ENCODE measurements around the gene COMMD8. TPM values are rescaled to one million over a fixed set of nuclear protein-coding genes. Genes with fewer than 3 reads are reported as not detected.

COMMD8 gene
- total RNA-seq: 1 to 10 TPM; 4.6 to 9.9 TPM

GRCh38 chr4:47463235-47463956 is at the start of gene COMMD8:
Gene COMMD8, minus strand, starts transcription at chr4:47463702. Its CDS starts 51 bp downstream, at chr4:47463651.
- H3K27me3 ChIP-seq: no peaks in the 10 kb centered on the region
- DNase-seq: peak; percentile 97 to 98 (median 97)
- H3K9me3 ChIP-seq: no peaks in the 10 kb centered on the region
- no peaks in the 10 kb centered on the region for H3K36me3 ChIP-seq (replicated peaks in 1 of 2; ENCODE audit: insufficient read depth in 1 of 2, low read depth in 2 of 2)
- peak within 1 kb of the TSS; percentile 42 to 83 for H3K4me3 ChIP-seq
- H3K4me1 ChIP-seq: peaks cover 19% of the 10 kb centered on the region
- peak within 1 kb of the TSS; percentile 60 to 87 (median 82) for H3K27ac ChIP-seq
- TF ChIP-seq CTCF (IDR thresholded peaks at IDR 0.05) (peak in 4 of 7 experiments; percentile 47 to 57 (median 53)), POLR2A (IDR thresholded peaks at IDR 0.05) (peak in 2 of 3 donors; percentile 75 to 76)
- WGBS, 2 donors: 0 to 1% methylated on average over 27 to 31 of the region's 51 CpGs
- intact Hi-C loops (cut with DNase I): no loop called here
- ATAC-seq: peak; percentile 98

DNA sequence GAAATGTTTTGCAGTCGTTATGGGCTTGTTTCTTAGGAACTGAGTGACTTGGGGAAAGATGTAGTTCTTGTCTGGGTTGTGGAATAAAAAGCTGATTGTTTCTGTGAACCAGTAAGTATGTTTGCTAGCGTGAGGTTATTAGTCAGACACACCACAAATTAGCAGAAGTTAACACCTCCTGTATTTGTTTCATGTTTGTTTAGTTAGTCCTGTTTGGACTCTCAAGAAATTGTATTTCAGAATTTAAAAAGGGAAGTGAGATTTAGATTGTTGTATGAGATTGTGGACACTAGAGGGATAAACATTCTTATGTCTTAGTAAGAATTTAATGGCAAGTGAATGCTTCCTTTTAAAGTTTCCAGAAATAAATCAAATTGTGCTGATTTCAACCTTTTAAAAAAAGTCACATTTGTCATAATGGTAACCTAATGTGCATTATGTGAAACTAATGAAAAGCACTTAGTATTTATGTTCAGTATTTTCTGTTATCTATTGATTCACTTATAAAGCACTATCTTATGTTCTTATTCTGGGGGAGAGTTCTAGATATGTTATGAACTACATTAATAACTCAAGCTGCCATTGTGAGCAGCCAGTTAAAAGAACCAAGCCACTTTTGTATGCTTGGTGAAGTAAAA is 47.1 kb upstream of the COMMD8 start:
- Histone ChIP-seq H3K27ac (peak overlapping the region in 1 of 4 donors; percentile 37), H3K4me1 (peaks cover 15% of the 10 kb centered on the region), H3K36me3 (replicated peaks in 1 of 2; ENCODE audit: insufficient read depth in 1 of 2, low read depth in 2 of 2) (no peaks in the 10 kb centered on the region), H3K9me3 (no peaks in the 10 kb centered on the region), H3K4me3 (no peak overlapping the region), H3K27me3 (no peaks in the 10 kb centered on the region)
- WGBS, 2 donors: 31 to 50% methylated on average over 2 of the region's 2 CpGs
- ATAC-seq (peak; percentile 33), DNase-seq (no peak)
- intact Hi-C loops (cut with DNase I): no loop called here
- TF ChIP-seq POLR2A (IDR thresholded peaks at IDR 0.05): no peak
- peak in 2 of 7 experiments; percentile 3 to 20 for TF ChIP-seq CTCF (IDR thresholded peaks at IDR 0.05)

GRCh38 chr4:47505666-47506065 is 42.2 kb upstream of the COMMD8 start:
- Histone ChIP-seq H3K4me1 (peaks cover 6% of the 10 kb centered on the region), H3K36me3 (replicated peaks in 1 of 2; ENCODE audit: insufficient read depth in 1 of 2, low read depth in 2 of 2) (no peaks in the 10 kb centered on the region), H3K4me3 (no peak overlapping the region), H3K27ac (no peak overlapping the region), H3K9me3 (no peaks in the 10 kb centered on the region), H3K27me3 (no peaks in the 10 kb centered on the region)
- no peak for ATAC-seq
- intact Hi-C loops (cut with DNase I): no loop called here
- WGBS, 2 donors: 82 to 83% methylated on average over 3 of the region's 3 CpGs
- TF ChIP-seq POLR2A (IDR thresholded peaks at IDR 0.05) (no peak), CTCF (IDR thresholded peaks at IDR 0.05) (no peak)
- DNase-seq: no peak

GRCh38 chr4:47505147-47505546 is 41.6 kb upstream of the COMMD8 start:
- no peak for DNase-seq

More at GRCh38 chr4:47505147-47505546, 41.6 kb upstream of the COMMD8 start:
- Histone ChIP-seq H3K36me3 (replicated peaks in 1 of 2; ENCODE audit: insufficient read depth in 1 of 2, low read depth in 2 of 2) (no peaks in the 10 kb centered on the region), H3K27ac (no peak overlapping the region), H3K9me3 (no peaks in the 10 kb centered on the region), H3K4me1 (peaks cover 3% of the 10 kb centered on the region), H3K4me3 (no peak overlapping the region), H3K27me3 (no peaks in the 10 kb centered on the region)
- ATAC-seq: no peak
- TF ChIP-seq POLR2A (IDR thresholded peaks at IDR 0.05): no peak
- TF ChIP-seq CTCF (IDR thresholded peaks at IDR 0.05): no peak
- intact Hi-C loops (cut with DNase I): no loop called here
- 90 to 95% methylated on average over 3 of the region's 3 CpGs for WGBS, 2 donors
